Inferior parietal cortex (tissue), 1 donor: ENCODE results near the gene VPS35L.
A peak's percentile ranks its signal among the peaks of the same experiment; 100 is the strongest.

Source experiments
- DNase-seq: peaks from one replicate; pipeline ENCODE4 v3.0.0-alpha.2; 2016; ENCODE audit errors: extremely low spot score

The VPS35L gene, protein sequence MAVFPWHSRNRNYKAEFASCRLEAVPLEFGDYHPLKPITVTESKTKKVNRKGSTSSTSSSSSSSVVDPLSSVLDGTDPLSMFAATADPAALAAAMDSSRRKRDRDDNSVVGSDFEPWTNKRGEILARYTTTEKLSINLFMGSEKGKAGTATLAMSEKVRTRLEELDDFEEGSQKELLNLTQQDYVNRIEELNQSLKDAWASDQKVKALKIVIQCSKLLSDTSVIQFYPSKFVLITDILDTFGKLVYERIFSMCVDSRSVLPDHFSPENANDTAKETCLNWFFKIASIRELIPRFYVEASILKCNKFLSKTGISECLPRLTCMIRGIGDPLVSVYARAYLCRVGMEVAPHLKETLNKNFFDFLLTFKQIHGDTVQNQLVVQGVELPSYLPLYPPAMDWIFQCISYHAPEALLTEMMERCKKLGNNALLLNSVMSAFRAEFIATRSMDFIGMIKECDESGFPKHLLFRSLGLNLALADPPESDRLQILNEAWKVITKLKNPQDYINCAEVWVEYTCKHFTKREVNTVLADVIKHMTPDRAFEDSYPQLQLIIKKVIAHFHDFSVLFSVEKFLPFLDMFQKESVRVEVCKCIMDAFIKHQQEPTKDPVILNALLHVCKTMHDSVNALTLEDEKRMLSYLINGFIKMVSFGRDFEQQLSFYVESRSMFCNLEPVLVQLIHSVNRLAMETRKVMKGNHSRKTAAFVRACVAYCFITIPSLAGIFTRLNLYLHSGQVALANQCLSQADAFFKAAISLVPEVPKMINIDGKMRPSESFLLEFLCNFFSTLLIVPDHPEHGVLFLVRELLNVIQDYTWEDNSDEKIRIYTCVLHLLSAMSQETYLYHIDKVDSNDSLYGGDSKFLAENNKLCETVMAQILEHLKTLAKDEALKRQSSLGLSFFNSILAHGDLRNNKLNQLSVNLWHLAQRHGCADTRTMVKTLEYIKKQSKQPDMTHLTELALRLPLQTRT

DNA sequence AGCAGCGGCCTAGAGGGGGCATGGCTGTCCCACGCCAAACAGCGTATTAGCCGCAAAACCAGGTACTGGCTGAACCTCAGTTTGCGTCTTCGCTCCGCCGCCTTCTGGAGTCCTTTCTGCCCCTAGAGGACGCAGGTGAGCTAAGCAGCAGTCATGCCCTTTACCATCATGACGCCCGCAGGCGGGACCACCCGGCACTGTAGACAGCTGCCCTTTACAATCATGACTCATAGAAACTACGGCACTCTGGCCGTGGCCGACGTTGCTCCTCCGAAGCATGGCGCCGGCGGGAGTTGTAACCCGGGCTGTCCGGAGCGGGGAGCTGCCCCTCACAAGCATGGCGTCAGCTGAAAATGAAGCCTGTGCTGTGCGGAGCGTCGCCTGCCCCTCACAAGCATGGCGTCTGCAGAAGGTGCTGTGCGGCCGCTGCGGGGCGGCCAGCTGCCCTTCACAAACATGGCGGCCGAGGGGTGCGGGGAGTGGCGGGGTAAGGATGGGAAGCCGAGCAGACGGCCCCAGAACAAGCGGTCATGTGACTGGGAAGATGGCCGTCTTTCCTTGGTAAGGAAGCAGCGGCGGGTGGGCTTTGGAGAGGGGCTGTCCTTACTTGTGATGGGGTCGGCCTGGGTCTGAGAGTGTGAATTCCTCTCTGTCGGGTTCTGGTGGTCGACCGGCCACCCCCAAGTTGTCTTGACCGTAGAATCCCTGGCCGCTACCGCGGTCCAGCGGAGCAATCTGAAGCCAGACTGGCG is at the start of gene VPS35L:
VPS35L (plus strand) TSS at position 518 of the 752 bp plus-strand sequence; CDS start at position 545, 27 bp downstream.
- peak; percentile 94 for DNase-seq

DNA sequence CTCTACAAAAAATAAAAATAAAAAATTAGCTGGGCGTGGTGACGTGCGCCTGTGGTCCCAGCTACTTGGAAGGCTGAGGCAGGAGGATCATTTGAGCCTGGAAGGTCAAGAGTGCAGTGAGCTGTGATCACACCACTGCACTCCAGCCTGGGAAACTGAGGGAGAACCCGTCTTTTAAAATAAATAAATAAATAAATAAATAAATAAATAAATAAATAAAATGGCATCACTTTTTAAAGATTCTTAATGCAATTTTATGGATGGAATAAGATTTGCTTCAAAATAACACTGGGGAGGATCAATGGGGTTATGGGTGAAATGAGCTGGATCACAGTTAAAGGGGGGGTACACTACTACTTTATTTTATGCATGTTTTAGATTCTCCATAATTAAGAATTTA is 48.5 kb upstream of the VPS35L start:
- no peak for DNase-seq

DNA sequence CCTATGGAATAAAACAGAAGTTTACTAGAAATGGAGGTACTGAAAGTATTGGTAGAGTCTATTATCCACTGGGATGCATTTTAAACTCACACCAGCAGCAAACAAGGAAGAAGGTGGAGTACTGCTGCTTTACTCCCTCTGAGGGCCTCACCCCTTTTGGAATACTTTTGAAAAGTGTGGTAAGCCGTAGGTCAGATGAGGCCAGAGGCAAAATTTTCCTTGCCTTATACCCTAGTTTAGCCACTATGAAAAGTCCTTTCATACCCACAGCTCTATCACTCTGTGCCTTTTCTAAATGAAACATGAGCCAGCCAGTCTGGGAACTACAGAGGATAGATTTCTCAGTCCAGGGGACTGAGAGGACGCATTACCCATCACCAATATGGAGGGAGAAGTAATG is 47.6 kb upstream of the VPS35L start:
- no peak for DNase-seq

DNA sequence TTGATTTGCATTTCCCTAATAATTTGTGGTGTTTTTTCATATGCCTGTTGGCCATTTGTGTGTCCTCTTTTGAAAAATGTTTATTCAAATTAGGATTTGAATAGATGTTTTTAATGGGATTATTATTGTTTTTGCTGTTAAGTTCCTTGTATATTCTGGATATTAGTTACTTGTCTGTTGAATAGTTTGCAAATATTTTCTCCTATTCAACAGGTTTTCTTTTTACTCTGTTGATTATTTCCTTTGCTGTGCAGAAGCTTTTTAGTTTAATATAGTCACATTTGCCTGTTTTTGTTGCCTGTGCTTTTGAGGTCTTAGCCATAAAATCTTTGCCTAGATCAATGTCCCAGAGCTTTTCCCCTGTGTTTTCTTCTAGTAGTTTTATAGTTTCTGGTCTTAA is 43.2 kb upstream of the VPS35L start:
- no peak for DNase-seq

DNA sequence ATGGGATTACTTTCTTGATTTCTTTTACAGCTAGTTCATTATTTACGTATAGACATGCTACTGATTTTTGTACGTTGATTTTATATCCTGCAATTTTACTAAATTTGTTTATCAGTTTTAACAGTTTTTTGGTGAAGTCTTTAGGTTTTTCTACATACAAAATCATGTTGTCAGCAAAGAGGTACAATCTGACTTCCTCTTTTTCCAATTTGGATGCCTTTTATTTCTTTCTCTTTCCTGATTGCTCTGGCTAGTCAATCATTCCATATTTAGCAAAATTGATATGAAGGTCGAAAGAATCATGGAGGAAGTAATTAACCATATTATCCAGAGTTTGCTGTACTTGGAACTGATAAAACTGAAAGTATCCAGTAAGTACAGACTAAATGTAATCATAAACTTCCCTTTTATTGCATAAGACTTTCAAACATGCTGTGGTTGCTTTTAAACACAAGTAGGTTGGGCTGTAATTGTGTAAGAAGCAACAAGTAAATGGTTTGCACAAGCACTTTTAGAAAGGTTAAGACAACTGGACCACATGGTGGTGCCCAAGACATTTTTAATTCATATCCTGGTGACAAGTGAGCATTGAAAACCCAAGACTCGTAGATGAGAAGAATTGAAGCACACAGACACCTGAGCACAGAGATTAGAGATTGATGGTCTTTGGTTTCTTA is 42.0 kb upstream of the VPS35L start:
- DNase-seq: no peak

DNA sequence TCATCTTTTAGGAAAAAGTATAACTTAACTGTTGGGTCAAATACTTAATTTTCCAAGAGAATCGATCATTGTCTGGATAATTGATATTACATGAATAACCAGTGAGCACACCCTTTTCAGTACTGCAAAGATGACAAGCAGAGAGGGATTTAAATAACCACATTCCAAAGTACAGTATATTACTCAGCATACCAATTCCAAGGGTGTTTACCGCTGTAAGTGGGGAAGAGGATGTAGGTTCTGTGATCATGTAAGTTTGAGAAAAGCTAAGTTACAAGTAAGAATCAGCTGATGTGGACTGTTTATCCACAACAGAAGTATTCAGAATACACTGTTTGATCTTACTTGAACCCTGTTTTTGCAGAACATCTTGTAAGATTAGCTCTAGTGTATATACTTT is 39.7 kb upstream of the VPS35L start:
- no peak for DNase-seq

DNA sequence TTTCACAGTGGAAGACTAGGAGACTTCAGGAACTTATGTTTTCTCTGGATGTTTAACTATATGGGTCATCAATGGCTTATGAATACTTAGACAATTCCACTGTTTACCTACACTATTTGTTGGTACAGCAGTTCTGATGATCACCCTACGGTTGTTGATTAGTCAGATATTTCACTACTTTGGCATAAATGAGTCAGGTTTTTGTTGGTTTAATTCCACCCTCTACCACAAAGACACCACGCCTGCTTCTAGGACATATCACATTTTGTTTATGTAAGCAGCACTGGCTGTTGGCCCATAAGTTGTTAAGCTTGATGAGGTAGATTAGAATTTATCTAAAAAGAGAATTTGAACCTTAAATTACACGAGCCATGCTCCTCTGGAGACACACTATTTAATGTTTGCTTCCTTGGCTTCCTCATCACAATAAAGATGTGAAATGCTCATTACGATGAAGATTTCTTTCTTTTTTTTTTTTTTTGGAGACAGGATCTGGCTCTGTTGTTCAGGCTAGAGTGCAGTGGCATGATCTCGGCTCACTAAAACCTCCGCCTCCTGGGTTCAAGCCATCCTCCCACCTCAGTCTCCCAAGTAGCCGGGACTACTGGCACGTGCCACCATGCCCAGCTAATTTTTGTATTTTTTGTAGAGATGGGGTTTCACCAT is 37.9 kb upstream of the VPS35L start:
- no peak for DNase-seq

DNA sequence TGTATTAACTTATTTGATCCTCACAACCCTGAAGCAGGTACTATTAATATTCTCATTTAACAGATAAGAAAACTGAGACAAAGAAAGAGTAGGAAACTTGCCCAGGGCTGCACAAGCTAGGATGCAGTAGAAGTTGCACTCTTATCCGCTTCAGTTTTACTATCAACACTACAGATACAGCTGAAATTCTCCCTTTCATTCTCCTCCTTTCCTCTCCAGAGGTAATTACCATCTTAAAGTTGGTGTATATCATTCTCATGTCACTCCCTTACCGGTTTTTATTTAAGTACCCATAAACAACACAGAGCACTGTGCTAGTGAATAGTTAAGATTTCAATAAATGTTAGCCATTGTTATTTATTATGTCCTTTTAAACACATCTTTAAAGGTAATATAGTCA is 37.1 kb upstream of the VPS35L start:
- no peak for DNase-seq

DNA sequence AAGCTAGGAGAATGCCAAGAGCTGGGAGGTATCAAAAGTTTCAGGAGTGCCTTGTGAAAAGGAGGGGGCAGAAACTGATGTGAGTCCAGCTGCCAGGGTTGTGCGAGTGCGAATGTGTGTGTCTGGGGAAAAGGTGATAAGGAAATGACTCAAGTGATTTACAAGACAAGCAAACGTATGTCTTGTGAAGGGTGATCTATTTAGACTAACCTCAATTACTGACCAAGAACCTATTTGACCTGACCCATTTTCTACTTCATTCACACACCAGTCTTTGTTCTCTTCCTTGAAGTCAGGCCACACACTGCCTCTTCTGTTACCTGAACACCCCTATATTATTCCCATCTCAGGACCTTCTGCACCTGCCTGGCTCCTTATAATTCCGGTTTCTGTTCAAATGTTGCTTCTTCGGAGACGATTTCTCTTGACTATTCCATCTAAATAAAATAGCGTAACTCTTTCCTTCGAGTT is 34.6 kb upstream of the VPS35L start:
- DNase-seq: no peak

DNA sequence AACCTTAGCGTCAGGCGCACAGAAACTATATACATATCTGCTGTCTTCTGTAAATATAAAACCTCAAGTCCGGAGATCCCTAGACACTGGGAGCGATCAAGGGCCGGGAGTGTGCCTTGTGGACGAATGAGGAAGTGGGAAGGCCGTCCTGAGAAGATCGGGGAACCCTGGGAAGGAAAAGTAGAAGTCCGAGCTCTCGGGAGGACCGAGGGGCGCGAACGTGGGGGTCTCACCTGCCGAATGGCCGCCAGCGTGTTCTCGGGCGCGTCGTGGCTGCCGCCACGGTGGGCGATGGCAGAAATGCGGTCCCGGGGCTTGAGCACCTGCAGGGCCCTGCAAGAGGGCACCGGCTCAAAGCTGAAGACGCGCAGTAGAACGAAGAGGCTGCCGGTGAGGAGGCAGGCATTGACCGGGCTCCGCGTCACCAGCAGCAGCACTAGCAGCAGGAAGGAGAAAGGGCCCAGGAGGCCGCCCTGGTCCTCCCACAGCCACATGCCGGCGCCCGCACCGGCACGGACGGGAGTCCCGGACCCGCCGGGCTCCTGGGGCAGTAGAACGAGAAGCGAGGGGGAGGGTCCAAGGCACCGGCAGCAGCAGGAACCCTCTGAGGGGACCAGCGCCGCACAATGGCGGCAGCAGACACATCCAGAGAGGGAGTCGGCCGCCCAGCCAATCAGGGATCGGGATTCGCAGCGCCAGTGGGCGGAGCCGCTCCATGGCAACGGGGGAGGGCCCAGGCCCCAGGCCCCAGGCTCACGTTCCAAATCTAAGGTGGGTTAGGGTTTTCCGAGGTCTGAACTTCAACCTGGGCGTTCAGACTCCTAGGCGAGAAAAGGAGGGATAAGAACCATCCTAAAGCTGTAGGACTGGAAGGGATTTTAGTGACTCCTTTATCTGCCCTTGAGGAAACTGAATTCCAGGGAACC is 33.8 kb upstream of the VPS35L start, which contains the start of gene GDE1:
GDE1 (minus strand) TSS at position 628 of the 926 bp plus-strand sequence; CDS start at position 494, 134 bp downstream.
- DNase-seq: peak; percentile 95

DNA sequence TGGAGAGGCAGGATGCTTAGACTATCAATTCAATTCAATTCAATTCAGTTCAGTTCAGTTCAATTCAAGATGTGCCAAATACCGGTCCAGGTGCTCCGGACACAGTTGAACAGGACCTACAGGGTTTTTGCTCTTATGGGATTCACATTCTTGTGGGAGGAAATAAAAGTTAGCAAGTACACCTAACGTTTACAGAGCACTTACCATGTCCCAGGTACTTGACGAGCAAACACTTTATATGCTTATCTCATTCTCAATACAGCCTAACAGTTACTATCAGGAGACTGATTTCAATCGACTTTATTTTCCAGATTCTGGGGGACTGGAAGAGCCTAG is 33.1 kb upstream of the VPS35L start:
- DNase-seq: no peak

DNA sequence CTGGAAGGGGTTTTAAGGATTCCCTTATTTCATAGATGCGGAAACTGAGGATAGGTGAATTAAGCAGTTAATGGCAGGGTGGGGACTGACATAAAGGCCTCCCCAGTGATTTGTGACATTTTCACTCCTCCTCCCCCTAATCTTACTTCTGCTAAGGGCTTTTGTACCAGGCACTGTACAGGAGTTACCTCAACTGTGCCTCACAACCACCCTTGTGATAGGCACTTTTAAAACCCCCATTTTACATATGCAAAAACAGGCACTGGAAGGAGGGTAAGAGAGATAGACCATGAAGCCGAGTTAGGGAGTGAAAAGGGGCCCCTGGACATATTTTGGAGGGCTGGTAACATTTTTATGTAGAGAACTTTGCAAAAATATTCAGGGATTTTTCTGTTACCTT is 32.7 kb upstream of the VPS35L start:
- no peak for DNase-seq

DNA sequence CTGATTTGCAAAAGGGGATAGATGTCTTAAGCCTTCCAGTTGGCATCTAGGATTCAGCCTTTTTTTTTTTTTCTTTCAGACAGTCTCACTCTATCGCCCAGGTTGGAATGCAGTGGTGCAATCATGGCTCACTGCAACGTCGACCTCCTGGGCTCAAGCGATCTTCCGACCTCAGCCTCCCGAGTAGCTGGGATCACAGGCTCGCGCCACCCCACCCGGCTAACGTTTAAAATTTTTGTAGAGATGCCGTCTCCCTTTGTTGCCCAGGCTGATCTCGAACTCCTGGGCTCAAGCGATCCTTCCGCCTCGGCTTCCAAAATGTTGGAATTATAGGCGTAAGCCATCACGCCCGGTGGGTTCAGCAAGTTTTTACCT is 32.3 kb upstream of the VPS35L start:
- DNase-seq: no peak

DNA sequence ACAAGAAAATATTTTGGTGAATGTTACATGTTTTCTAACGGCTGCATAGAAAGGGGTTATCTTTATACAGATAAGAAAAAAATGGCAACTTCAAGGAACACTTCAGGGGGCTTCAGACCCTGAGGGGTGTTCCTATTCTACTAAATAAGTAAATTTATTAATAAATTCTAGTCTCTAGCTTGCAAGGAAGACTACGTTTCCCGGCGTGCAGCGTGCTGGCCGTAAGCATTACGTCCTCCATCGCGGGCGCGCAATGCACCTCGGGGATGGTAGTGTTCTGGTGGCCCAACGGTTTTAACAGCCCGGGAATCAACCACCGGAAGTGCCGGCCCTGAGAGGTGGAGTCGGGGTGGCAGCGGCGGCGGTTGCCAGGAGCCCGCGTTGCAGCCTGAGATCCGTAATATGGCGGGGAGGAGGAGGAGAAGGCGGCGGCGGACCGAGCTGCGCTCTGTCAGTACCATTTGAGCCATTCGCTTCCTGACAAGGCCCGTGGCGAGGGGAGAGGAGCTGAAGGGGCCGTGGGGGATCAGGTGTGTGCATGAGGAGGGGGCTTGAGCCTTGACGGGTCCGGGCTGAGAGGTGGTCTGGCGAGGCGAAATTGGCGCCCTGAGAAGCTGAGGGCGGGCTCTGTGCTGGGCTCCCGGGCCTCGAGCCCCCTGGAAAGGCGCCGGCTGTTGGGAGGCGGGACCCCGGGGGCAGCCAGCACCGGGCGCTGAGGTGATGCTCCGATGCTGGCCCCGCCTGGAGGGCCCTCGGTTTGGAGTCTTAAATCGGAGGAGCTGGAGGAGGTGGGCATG is 31.7 kb upstream of the VPS35L start, which contains the start of gene CCP110:
CCP110 (plus strand) TSS at position 384 of the 797 bp plus-strand sequence. CDS start 3,940 bp downstream, outside the sequence.
- peak; percentile 98 for DNase-seq

DNA sequence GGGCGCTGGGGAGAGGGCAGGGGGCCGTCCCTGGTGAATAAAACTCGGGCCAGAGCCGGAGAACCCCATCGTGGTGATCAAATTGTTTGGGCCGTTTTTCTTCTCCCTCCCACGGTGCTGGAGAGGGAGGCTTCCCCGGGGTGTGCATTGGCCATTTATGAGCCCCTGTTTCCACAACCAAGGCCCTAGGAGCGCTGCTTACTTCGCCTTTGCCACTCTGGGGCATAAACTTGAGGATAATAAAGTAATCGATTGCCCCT is 31.2 kb upstream of the VPS35L start:
- DNase-seq: no peak

DNA sequence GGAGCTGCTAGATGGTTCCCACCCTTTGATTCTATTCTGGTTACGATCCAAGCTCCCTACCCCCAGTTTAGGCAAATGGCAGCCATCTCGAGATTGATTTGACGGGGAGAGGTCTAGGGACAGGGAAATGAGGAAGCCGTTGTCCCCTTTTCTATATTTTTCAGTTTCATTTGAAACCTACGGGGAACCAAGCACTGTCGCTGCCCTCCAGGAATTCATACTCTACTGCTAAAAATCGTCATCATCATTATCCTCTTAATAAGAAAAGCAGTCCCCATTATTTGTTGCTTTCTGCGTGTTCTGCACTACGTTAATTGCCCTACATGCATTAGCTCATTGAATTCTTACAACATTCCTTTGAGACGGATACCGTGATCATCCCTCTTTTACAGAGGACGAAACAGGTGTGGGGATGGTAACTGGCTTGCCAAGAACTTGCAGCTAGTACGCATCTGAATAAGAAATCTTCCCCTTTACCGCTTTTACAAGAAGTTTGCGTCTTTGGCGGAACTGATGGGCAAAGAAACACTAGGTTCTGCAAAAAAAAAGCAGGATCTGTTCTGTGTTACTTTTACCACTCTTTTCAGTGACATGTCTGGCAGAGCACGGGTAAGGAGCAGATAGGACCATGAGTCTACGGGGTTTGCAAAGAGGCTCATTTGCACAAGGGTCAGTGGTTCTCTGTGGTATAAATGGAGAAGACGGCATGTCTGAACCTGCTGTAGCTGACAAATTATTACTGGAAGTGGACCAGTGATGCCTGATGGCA is 30.7 kb upstream of the VPS35L start:
- peak; percentile 63 for DNase-seq

DNA sequence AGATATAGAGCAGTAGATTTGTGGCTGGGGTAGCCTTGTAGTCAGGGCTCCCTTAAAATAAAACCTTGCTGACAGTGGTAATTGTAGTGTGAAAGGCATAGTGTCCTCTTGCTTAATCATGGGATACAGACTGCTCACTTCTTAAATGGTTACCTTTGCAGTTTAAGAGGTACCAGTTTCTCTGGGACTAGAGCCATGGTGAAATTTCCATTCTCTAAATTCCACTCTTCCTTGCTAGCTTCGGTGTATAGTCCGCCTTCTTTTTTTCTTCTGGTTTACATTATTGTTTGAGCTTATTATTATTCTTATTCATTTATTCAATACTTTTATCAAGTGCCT is 30.1 kb upstream of the VPS35L start:
- DNase-seq: no peak

DNA sequence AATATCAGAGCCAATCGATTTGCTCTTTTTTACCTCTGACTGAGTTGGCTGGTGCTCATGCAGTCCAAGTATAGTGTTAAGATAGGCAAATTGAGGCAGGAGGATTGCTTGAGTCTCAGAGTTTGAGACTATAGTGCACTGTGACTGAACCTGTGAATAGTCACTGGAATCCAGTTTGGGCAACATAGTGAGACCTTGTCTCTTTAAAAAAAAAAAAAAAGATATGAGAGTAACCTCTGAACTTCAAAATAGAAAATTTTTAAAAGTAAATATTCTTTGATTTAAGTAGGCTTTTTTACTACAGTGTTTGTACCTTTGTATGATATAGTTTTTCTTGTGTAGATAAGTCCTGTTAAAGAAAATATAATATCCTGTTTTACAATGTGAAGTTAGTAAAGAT is 28.3 kb upstream of the VPS35L start:
- DNase-seq: no peak
